Esophagus squamous epithelium (tissue), 5 donors: ENCODE data around the gene PPP2R2C. TPM values are rescaled to one million over a fixed set of nuclear protein-coding genes. Genes with fewer than 3 reads are reported as not detected.

Experiments used
- DNase-seq: peaks from one replicate; lab custom pipeline; 2025; lab: John Stamatoyannopoulos, UW
- H3K27ac ChIP-seq, 4 donors: fragments of 200-600 bp; sonication (generic); one replicate each; pipeline ENCODE4 v1.5.1; 2016 to 2019; ENCODE audit warnings: mild to moderate bottlenecking in 1 of 4
- H3K27me3 ChIP-seq, 4 donors: fragments of 200-600 bp; sonication (generic); 1 replicate in 3 of 4; 2 replicates in 1 of 4; pipeline versions ENCODE4 v1.5.1 to v1.6.0; 2017 to 2021; ENCODE audit warnings: antibody characterized with exemption in 1 of 4
- H3K36me3 ChIP-seq, 3 donors: fragments of 200-600 bp; sonication (generic); one replicate each; pipeline ENCODE4 v1.5.1; 2016 to 2019
- H3K4me1 ChIP-seq, 3 donors: fragments of 200-600 bp; sonication (generic); one replicate each; pipeline ENCODE4 v1.5.1; 2017 to 2019
- H3K4me3 ChIP-seq, 4 donors: fragments of 200-600 bp; sonication (generic); 1 replicate in 3 of 4; 2 replicates in 1 of 4; pipeline ENCODE4 v1.5.1; 2016 to 2019; ENCODE audit warnings: mild to moderate bottlenecking in 2 of 4, moderate library complexity in 1 of 4
- H3K9me3 ChIP-seq, 3 donors: fragments of 200-600 bp; sonication (generic); one replicate each; pipeline ENCODE4 v1.5.1; 2016 to 2019
- POLR2A ChIP-seq, 4 donors: fragments of 450-650 bp; IDR thresholded peaks; one replicate each; pipeline ENCODE4 v1.6.1; 2017; ENCODE audit warnings: antibody characterized with exemption in 4 of 4, mild to moderate bottlenecking in 4 of 4, moderate library complexity in 3 of 4
- WGBS, 2 donors: methylation state at CpG; one replicate each; pipeline ENCODE4 v1.1.5; 2018; 5-methylcytosine and 5-hydroxymethylcytosine counted together
- intact Hi-C: fragments of 100-400 bp; cut with DNase I; formaldehyde crosslinking; loops from one replicate; pipeline ENCODE4 v1.15.0; 2022
- total RNA-seq, 4 donors: library from RNA; depleted of rRNA; stranded (reverse); fragments of >200 nt; gene quantifications; one replicate each; pipeline ENCODE4 v1.1.0, GENCODE V29; 2016
- TF ChIP-seq, protein P1 (sequence below), 6 experiments: fragments of 450-650 bp in 4 of 6; fragments of 200-600 bp in 2 of 6; sonication (generic) in 2 of 6; IDR thresholded peaks; one replicate each; pipeline ENCODE4 v1.5.1; 2016 to 2019; ENCODE audit warnings: antibody characterized with exemption in 6 of 6, mild to moderate bottlenecking in 4 of 6, moderate library complexity in 4 of 6
- donor health status: DM: yes; HTN: yes; CAD: no.

The PPP2R2C gene
- total RNA-seq, 4 donors from 2014 or later, result 26.9 to 76.3 (median 53.7) TPM

- intact Hi-C loops, result no loop called here
- Histone ChIP-seq H3K27me3 (peaks cover 0 to 32% (median 0%) of the 10 kb centered on the region in 4 donors), H3K36me3 (no peaks in the 10 kb centered on the region), H3K4me3 (no peak overlapping the region), H3K27ac (no peak overlapping the region), H3K4me1 (no peaks in the 10 kb centered on the region), H3K9me3 (peaks cover 0 to 30% (median 26%) of the 10 kb centered on the region in 3 donors)
- WGBS, 2 donors, result 67 to 71% methylated on average over 5 of the region's 5 CpGs
- no peak for DNase-seq
- no peak for TF ChIP-seq POLR2A (IDR thresholded peaks at IDR 0.05)
- TF ChIP-seq, protein P1, sequence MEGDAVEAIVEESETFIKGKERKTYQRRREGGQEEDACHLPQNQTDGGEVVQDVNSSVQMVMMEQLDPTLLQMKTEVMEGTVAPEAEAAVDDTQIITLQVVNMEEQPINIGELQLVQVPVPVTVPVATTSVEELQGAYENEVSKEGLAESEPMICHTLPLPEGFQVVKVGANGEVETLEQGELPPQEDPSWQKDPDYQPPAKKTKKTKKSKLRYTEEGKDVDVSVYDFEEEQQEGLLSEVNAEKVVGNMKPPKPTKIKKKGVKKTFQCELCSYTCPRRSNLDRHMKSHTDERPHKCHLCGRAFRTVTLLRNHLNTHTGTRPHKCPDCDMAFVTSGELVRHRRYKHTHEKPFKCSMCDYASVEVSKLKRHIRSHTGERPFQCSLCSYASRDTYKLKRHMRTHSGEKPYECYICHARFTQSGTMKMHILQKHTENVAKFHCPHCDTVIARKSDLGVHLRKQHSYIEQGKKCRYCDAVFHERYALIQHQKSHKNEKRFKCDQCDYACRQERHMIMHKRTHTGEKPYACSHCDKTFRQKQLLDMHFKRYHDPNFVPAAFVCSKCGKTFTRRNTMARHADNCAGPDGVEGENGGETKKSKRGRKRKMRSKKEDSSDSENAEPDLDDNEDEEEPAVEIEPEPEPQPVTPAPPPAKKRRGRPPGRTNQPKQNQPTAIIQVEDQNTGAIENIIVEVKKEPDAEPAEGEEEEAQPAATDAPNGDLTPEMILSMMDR (IDR thresholded peaks at IDR 0.05), result no peak
Measured at GRCh38 chr4:6504900-6505496, 32.6 kb upstream of the PPP2R2C start.

DNA sequence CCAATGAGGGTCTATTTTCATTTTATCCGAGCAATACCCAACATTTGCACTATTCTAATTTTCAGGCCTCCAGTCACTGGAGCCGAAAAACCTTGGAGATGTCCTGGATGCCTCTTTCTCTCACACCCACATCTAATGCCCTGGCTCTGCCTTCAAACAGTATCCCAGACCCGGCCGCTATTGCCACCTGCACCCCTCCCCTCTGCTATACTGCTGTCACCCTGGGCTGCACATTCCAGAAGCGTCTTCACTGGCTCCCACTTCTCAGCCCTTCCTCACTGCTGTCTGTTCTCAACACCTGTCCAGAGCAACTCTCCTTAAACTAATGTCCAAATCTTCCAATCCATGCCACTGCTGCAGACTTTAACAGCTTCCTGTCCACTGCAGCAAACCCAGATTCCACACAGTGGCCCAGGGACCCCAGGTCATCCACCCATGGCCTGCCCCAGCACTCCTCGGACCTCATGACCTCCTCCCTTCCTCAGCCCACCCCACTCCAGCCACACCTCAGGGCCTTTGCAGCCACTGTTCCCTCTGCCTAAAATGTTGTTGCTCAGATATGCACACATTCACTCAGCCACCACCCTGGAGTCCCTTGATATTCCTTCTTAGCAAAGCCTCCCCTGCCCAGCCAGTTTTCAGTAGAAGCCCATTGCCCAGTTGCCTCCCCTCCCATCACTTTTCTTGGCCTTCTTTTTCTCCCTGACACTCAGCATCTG, 30.5 kb upstream of the PPP2R2C start:
- H3K4me1 ChIP-seq, result no peaks in the 10 kb centered on the region
- intact Hi-C loops, result no loop called here
- DNase-seq, result no peak
- no peaks in the 10 kb centered on the region for H3K36me3 ChIP-seq
- no peak overlapping the region for H3K4me3 ChIP-seq
- no peak overlapping the region for H3K27ac ChIP-seq
- H3K9me3 ChIP-seq, result peaks cover 0 to 30% (median 26%) of the 10 kb centered on the region in 3 donors
- peaks cover 0 to 46% (median 0%) of the 10 kb centered on the region in 4 donors for H3K27me3 ChIP-seq
- WGBS, 2 donors, result 66 to 78% methylated on average over 6 of the region's 6 CpGs
- TF ChIP-seq, protein P1 (IDR thresholded peaks at IDR 0.05), result no peak
- no peak for TF ChIP-seq POLR2A (IDR thresholded peaks at IDR 0.05)

DNA sequence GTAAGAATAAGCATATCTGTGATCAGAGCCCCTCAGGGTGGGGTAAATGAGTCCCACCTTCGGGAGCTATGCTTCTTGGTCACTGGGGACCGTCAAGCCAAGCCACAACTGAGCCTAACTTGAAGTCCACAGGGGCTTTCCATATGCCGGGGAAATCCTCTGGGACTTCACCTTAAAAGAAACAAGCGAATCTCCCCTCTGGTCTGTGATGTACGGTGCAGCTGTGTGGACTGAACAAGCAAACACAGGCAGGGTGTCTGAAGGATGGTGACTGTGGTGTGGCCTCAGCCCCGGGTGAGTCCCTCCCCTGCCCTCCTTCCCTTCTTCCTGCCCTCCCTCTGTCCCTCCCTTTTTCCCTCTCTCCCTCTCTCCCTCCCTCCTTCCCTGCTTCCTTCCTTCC, 29.7 kb upstream of the PPP2R2C start:
- intact Hi-C loops, result no loop called here
- WGBS, 2 donors, result 48 to 70% methylated on average over 6 of the region's 6 CpGs
- Histone ChIP-seq H3K9me3 (peaks cover 0 to 27% (median 26%) of the 10 kb centered on the region in 3 donors), H3K36me3 (no peaks in the 10 kb centered on the region), H3K27ac (no peak overlapping the region), H3K27me3 (peaks cover 0 to 42% (median 0%) of the 10 kb centered on the region in 4 donors), H3K4me1 (no peaks in the 10 kb centered on the region), H3K4me3 (no peak overlapping the region)
- DNase-seq, result no peak
- TF ChIP-seq, protein P1 (IDR thresholded peaks at IDR 0.05), result no peak
- TF ChIP-seq POLR2A (IDR thresholded peaks at IDR 0.05), result no peak

DNA sequence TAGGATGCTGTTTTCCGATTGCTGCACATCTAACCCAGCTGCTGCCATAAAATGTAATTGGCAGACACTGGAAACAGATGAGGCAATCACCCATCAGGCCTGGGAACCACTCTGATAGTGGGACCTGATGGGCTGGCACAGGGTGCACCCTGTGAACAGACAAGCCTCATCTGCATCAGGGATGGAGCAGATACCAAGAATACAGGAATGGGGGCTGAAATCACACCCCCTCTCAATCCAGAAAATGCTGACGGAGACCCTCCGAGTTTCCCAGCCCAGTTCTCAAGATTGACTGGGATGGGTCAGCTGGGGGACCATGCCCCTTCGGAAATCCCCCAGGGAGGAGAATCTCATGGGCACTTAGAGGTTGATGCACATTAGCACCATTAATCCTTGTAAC, 28.8 kb upstream of the PPP2R2C start:
- H3K27me3 ChIP-seq, result peaks cover 0 to 38% (median 0%) of the 10 kb centered on the region in 4 donors
- WGBS, 2 donors, result 73 to 88% methylated on average over 4 of the region's 4 CpGs
- H3K4me3 ChIP-seq, result no peak overlapping the region
- H3K27ac ChIP-seq, result no peak overlapping the region
- intact Hi-C loops, result no loop called here
- TF ChIP-seq POLR2A (IDR thresholded peaks at IDR 0.05), result no peak
- TF ChIP-seq, protein P1 (IDR thresholded peaks at IDR 0.05), result no peak
- no peaks in the 10 kb centered on the region for H3K36me3 ChIP-seq
- peaks cover 0 to 26% (median 18%) of the 10 kb centered on the region in 3 donors for H3K9me3 ChIP-seq
- no peaks in the 10 kb centered on the region for H3K4me1 ChIP-seq
- DNase-seq, result no peak

- peaks cover 0 to 38% (median 0%) of the 10 kb centered on the region in 4 donors for H3K27me3 ChIP-seq
- TF ChIP-seq, protein P1 (IDR thresholded peaks at IDR 0.05), result no peak
- TF ChIP-seq POLR2A (IDR thresholded peaks at IDR 0.05), result no peak
- no peaks in the 10 kb centered on the region for H3K36me3 ChIP-seq
- no peak overlapping the region for H3K4me3 ChIP-seq
- intact Hi-C loops, result no loop called here
- 36 to 62% methylated on average over 8 to 9 of the region's 10 CpGs for WGBS, 2 donors
- H3K4me1 ChIP-seq, result no peaks in the 10 kb centered on the region
- DNase-seq, result no peak
- H3K9me3 ChIP-seq, result peaks cover 0 to 21% (median 14%) of the 10 kb centered on the region in 3 donors
- H3K27ac ChIP-seq, result no peak overlapping the region
Measured at GRCh38 chr4:6500481-6501140, 28.2 kb upstream of the PPP2R2C start.
